Mammary epithelial cell (primary cell): ENCODE results near the gene ZNF426.

ENCODE experiments used
- EZH2 ChIP-seq: IDR thresholded peaks from 2 replicates; pipeline ENCODE4 v1.6.1; 2012; ENCODE audit warnings: low read length, inconsistent platforms, borderline replicate concordance
- TF ChIP-seq, protein P1 (sequence below), 2 donors: IDR thresholded peaks in 1 of 2; conservative IDR thresholded peaks in 1 of 2; 2 replicates each; pipeline ENCODE4 v1.5.1; 2011 to 2012; ENCODE audit warnings: inconsistent platforms in 2 of 2, low read length in 2 of 2, mild to moderate bottlenecking in 2 of 2, control low read depth in 1 of 2, low read depth in 1 of 2; ENCODE audit not compliant: insufficient read depth in 1 of 2; ENCODE audit errors: extremely low read depth in 1 of 2

DNA sequence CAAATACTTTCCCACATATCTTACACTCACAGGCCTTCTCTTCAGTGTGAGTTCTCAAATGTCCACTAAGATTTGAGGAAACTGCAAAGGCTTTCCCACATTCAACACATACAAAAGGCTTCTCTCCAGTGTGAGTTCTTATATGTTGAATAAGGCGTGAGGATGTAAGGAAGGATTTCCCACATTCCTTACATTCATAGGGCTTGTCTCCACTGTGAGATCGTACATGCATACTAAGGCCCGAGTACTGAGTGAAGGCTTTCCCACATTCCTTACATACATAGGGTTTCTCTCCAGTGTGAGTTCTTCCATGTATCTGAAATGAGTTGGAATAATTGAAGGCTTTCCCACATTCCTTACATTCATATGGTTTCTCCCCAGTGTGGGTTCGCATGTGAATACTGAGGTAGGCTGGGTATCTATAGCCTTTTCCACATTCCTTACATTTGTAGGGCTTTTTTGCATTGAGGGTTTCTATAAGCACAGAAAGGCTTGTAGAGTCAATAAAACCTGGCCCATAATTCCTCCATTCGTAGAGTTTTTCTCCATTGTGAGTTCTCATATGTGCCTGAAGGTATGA lies 9.6 kb downstream of the ZNF426 start:
- TF ChIP-seq, protein P1, sequence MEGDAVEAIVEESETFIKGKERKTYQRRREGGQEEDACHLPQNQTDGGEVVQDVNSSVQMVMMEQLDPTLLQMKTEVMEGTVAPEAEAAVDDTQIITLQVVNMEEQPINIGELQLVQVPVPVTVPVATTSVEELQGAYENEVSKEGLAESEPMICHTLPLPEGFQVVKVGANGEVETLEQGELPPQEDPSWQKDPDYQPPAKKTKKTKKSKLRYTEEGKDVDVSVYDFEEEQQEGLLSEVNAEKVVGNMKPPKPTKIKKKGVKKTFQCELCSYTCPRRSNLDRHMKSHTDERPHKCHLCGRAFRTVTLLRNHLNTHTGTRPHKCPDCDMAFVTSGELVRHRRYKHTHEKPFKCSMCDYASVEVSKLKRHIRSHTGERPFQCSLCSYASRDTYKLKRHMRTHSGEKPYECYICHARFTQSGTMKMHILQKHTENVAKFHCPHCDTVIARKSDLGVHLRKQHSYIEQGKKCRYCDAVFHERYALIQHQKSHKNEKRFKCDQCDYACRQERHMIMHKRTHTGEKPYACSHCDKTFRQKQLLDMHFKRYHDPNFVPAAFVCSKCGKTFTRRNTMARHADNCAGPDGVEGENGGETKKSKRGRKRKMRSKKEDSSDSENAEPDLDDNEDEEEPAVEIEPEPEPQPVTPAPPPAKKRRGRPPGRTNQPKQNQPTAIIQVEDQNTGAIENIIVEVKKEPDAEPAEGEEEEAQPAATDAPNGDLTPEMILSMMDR (conservative IDR thresholded peaks at IDR 0.05 in 1 of 2, IDR thresholded peaks at IDR 0.05 in 1 of 2; ENCODE audit: extremely low read depth in 1 of 2, insufficient read depth in 1 of 2, low read depth in 1 of 2, low read length in 2 of 2), result no peak
- no peak for TF ChIP-seq EZH2
